ENCODE data around the gene SCAANT1. TPM values are rescaled to one million over a fixed set of nuclear protein-coding genes. Genes with fewer than 3 reads are reported as not detected.

SCAANT1 gene
- total and polyA plus RNA-seq, 2 of the 8 experiments (the other 6 are each of a cell fraction or from before 2014, with no cell fraction given): not detected

DNA sequence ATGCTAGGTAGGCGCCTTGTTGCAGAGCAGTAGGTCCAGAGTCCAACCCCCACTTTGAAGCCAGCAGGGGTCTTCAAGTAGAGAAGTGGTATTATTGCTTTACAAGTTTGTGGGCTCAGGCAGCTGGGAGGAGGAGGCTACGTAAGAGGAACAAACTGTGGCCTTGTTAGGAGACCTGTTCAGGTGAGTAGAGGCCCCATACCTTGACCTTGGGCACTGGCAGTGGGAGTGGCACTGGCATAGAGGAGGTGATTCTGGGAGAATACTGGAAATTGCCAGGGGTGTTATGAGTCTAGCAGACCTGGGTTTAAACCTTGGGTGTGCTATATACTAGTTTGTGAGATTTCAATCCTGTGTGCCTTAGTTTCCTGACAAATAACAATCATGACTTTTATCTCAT lies 34.6 kb upstream of the SCAANT1 start:
- Histone ChIP-seq H3K4me2 (ENCODE audit: insufficient read depth in 1 of 2, low read depth in 2 of 2, low read length in 2 of 2) (no peak overlapping the region), H2BK12ac (ENCODE audit: low read depth, low read length) (no peak overlapping the region), H4K5ac (ENCODE audit: insufficient read length, low read depth, low read length) (no peak overlapping the region), H2BK120ac (replicated peaks; ENCODE audit: low read depth, low read length) (no peak overlapping the region), H4K91ac (replicated peaks; ENCODE audit: insufficient read length, low read length) (no peak overlapping the region), H2BK15ac (ENCODE audit: low read length) (no peak overlapping the region), H2BK20ac (ENCODE audit: low read length) (no peak overlapping the region), H3K56ac (replicated peaks; ENCODE audit: insufficient read length, low read depth, low read length) (no peak overlapping the region), H3K27ac (ENCODE audit: low read depth, low read length) (no peak overlapping the region), H2BK5ac (ENCODE audit: low read depth, low read length) (no peak overlapping the region), H3K23me2 (ENCODE audit: low read depth, low read length) (no peaks in the 10 kb centered on the region), H3K18ac (ENCODE audit: extremely low read depth, low read length) (no peak overlapping the region), H3K4me3 (ENCODE audit: extremely low read depth in 1 of 4, insufficient read depth in 2 of 4, low read depth in 3 of 4, low read length in 4 of 4) (no peak overlapping the region), H3K9me3 (ENCODE audit: insufficient read depth in 2 of 2, low read depth in 1 of 2, low read length in 1 of 2) (no peaks in the 10 kb centered on the region), H3K36me3 (ENCODE audit: control insufficient read depth in 2 of 4, insufficient read depth in 4 of 4, low read length in 3 of 4) (no peaks in the 10 kb centered on the region), H4K20me1 (replicated peaks in 1 of 2; ENCODE audit: control insufficient read depth in 1 of 2, insufficient read depth in 2 of 2, low read length in 2 of 2) (no peaks in the 10 kb centered on the region), H3K4ac (replicated peaks; ENCODE audit: insufficient read length, low read depth, low read length) (no peak overlapping the region), H2AK5ac (ENCODE audit: low read depth, low read length) (no peak overlapping the region), H3K4me1 (replicated peaks in 1 of 4; ENCODE audit: control insufficient read depth in 3 of 4, insufficient read depth in 4 of 4, low read length in 3 of 4) (peaks cover 0 to 4% (median 0%) of the 10 kb centered on the region in 4 experiments; a peak in 1 of 7 replicates), H3K9ac (replicated peaks in 1 of 4; ENCODE audit: extremely low read depth in 1 of 4, low read depth in 3 of 4, low read length in 3 of 4) (no peak overlapping the region), H3K79me2 (ENCODE audit: control insufficient read depth in 1 of 2, insufficient read depth in 2 of 2, low read length in 2 of 2) (peaks cover 0 to 13% of the 10 kb centered on the region in 2 experiments; a peak in 1 of 4 replicates), H3K23ac (ENCODE audit: insufficient read length) (no peak overlapping the region), H3K79me1 (ENCODE audit: low read depth, low read length) (peaks cover 4% of the 10 kb centered on the region; the same call in 1 of the 2 replicates), H4K8ac (ENCODE audit: extremely low read depth, insufficient read depth, low read length) (no peak overlapping the region), H3K27me3 (replicated peaks in 1 of 4; ENCODE audit: control insufficient read depth in 3 of 4, extremely low read depth in 1 of 4, insufficient read depth in 3 of 4, low read length in 3 of 4) (no peaks in the 10 kb centered on the region), H3K14ac (ENCODE audit: insufficient read length) (no peak overlapping the region), H2AFZ (ENCODE audit: low read length) (no peak overlapping the region)
- no peak for FAIRE-seq
- WGBS, 2 experiments (ENCODE audit: extremely low coverage in 1 of 2, insufficient coverage in 1 of 2, insufficient read length in 1 of 2, insufficient replicate concordance in 2 of 2, low coverage in 1 of 2, low lambda C conversion rate in 2 of 2, missing lambda C conversion rate in 1 of 2): 86% methylated on average over 2 of the region's 2 CpGs; no CpG with 5 or more reads in 1 of the 2 experiments
- POLR2A ChIA-PET (ENCODE audit: partially characterized antibody): no interaction called here
- CTCF ChIA-PET (ENCODE audit: partially characterized antibody): interaction anchor here (1.0 to 1.5 kb wide), 4 partner anchors 9 to 31 kb away, joined by 3 to 5 read pairs (median 3); no protein-coding TSS in a partner anchor
- TF ChIP-seq FOSL1 (IDR thresholded peaks at IDR 0.05; ENCODE audit: insufficient read depth, low read depth, low read length) (no peak), SRF (IDR thresholded peaks at IDR 0.05; ENCODE audit: low read depth, low read length) (no peak), POLR2A (IDR thresholded peaks at IDR 0.05; ENCODE audit: control extremely low read depth in 1 of 2, low read depth in 2 of 2, low read length in 2 of 2) (no peak), SIN3A (conservative IDR thresholded peaks at IDR 0.05 in 1 of 2, IDR thresholded peaks at IDR 0.05 in 1 of 2; ENCODE audit: low read depth in 1 of 2, low read length in 2 of 2) (no peak), TCF12 (IDR thresholded peaks at IDR 0.05; ENCODE audit: low read depth, low read length) (no peak), CBX8 (IDR thresholded peaks at IDR 0.05; ENCODE audit: borderline replicate concordance, low read depth, low read length) (no peak), SIX5 (IDR thresholded peaks at IDR 0.05; ENCODE audit: low read depth, low read length) (no peak), CHD2 (IDR thresholded peaks at IDR 0.05; ENCODE audit: low read length) (no peak), KDM4A (IDR thresholded peaks at IDR 0.05; ENCODE audit: low read depth, low read length, severe bottlenecking) (no peak), CBX5 (IDR thresholded peaks at IDR 0.05; ENCODE audit: low read depth, low read length) (no peak), PHF8 (conservative IDR thresholded peaks at IDR 0.05; ENCODE audit: low read depth, low read length) (no peak), EP300 (IDR thresholded peaks at IDR 0.05; ENCODE audit: borderline replicate concordance in 1 of 2, low read depth in 2 of 2, low read length in 2 of 2) (no peak)
- TF ChIP-seq, protein P1, sequence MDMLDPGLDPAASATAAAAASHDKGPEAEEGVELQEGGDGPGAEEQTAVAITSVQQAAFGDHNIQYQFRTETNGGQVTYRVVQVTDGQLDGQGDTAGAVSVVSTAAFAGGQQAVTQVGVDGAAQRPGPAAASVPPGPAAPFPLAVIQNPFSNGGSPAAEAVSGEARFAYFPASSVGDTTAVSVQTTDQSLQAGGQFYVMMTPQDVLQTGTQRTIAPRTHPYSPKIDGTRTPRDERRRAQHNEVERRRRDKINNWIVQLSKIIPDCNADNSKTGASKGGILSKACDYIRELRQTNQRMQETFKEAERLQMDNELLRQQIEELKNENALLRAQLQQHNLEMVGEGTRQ (IDR thresholded peaks at IDR 0.05; ENCODE audit: low read length): no peak
- DNase-seq (ENCODE audit: low read depth in 1 of 2, low spot score in 2 of 2): no peak
